K562 (cell line): ENCODE measurements around the gene HMCES. TPM values are rescaled to one million over a fixed set of nuclear protein-coding genes. Genes with fewer than 3 reads are reported as not detected.
"Not testable (repeated sequence)": the region's sequence is repeated elsewhere in the genome, so short reads cannot be mapped to it uniquely, and the experiment has no call there.

Experiments used
- ATAC-seq: fragments of 200-7000 bp; cut with Tn5 transposase; 3 replicates; pipeline ENCODE4 v1.9.1; 2020; ENCODE audit warnings: moderate library complexity
- BruUV-seq: library from RNA; stranded (reverse); fragments of 400-500 nt; replicated peaks from 2 replicates; lab custom pipeline; 2021; lab: Mats Ljungman, UMichigan
- CTCF ChIA-PET: fragments of 300-600 bp; formaldehyde crosslinking; extraction: SDS; loops from one replicate; lab custom pipeline; 2021; ENCODE audit warnings: low intra/inter-chr PET ratio; lab: Yijun Ruan, JAX
- POLR2A ChIA-PET: fragments of 300-600, 350-650 bp; sonication (Branson Sonifier 250); formaldehyde crosslinking; extraction: SDS; loops from one replicate; lab custom pipeline; 2021; ENCODE audit warnings: antibody characterized with exemption, inconsistent platforms; lab: Yijun Ruan, JAX
- DNase-seq, 4 experiments: peaks; one replicate each; pipeline versions ENCODE4 v3.0.0 to v3.0.0-alpha.2; 2011 to 2018; ENCODE audit warnings: low spot score in 3 of 4, mixed read lengths in 3 of 4; ENCODE audit errors: extremely low read depth in 1 of 4
- FAIRE-seq: peaks from 2 replicates; lab custom pipeline; 2011; peaks lifted over from hg19 to GRCh38; lab: Jason Lieb, UNC
- H2AFZ ChIP-seq: 2 replicates; pipeline ENCODE4 v1.6.0; 2011; ENCODE audit warnings: low read depth, low read length, control low read depth, inconsistent platforms
- H3K27ac ChIP-seq: fragments of 200-600 bp; 3 replicates; pipeline ENCODE4 v1.8.0; 2011; ENCODE audit warnings: low read depth, mild to moderate bottlenecking, control low read depth, inconsistent platforms, low read length, moderate library complexity, mixed read lengths; ENCODE audit errors: extremely low read depth
- H3K27me3 ChIP-seq, 2 experiments: fragments of 300-600 bp in 1 of 2; 2 replicates in 1 of 2; 3 replicates in 1 of 2; pipeline versions ENCODE4 v1.6.0 to v1.8.0; 2011; ENCODE audit warnings: inconsistent platforms in 2 of 2, low read length in 2 of 2, mild to moderate bottlenecking in 1 of 2, mixed read lengths in 1 of 2, moderate library complexity in 1 of 2; ENCODE audit not compliant: control insufficient read depth in 2 of 2, insufficient read depth in 2 of 2
- H3K36me3 ChIP-seq: fragments of 300-600 bp; 3 replicates; pipeline ENCODE4 v1.8.0; 2011; ENCODE audit warnings: mild to moderate bottlenecking, low read length, inconsistent platforms; ENCODE audit not compliant: control insufficient read depth, insufficient read depth
- H3K4me1 ChIP-seq, 2 experiments: fragments of 200-600 bp in 1 of 2; replicated peaks in 1 of 2; 2 replicates in 1 of 2; 3 replicates in 1 of 2; pipeline versions ENCODE4 v1.5.1 to v1.8.0; 2011; ENCODE audit warnings: inconsistent platforms in 2 of 2, low read length in 2 of 2, mild to moderate bottlenecking in 1 of 2, mixed read lengths in 1 of 2, moderate library complexity in 1 of 2; ENCODE audit not compliant: control insufficient read depth in 2 of 2, insufficient read depth in 2 of 2
- H3K4me2 ChIP-seq: 2 replicates; pipeline ENCODE4 v1.6.1; 2011; ENCODE audit warnings: low read length, control low read depth, inconsistent platforms, mixed read lengths; ENCODE audit not compliant: insufficient read depth
- H3K4me3 ChIP-seq: fragments of 200-600 bp; sonication (generic), shearing (Covaris generic); 2 replicates; pipeline ENCODE4 v1.5.1; 2016; ENCODE audit warnings: control low read depth, inconsistent platforms
- H3K79me2 ChIP-seq: fragments of 200-600 bp; 3 replicates; pipeline ENCODE4 v1.8.0; 2011; ENCODE audit warnings: low read length, inconsistent platforms; ENCODE audit not compliant: control insufficient read depth, insufficient read depth
- H3K9ac ChIP-seq, 2 experiments: 2 replicates each; pipeline versions ENCODE4 v1.6.0 to v1.6.1; 2011; ENCODE audit warnings: low read depth in 2 of 2, low read length in 2 of 2, control low read depth in 1 of 2, inconsistent platforms in 1 of 2, mild to moderate bottlenecking in 1 of 2, mixed read lengths in 1 of 2; ENCODE audit not compliant: insufficient read depth in 1 of 2
- H3K9me1 ChIP-seq: one replicate; pipeline ENCODE4 v1.6.0; 2011; ENCODE audit warnings: inconsistent platforms, mild to moderate bottlenecking, low read length, moderate library complexity; ENCODE audit not compliant: control insufficient read depth, insufficient read depth
- H3K9me3 ChIP-seq: replicated peaks from 2 replicates; pipeline ENCODE4 v1.5.1; 2011; ENCODE audit warnings: low read depth, low read length, inconsistent platforms; ENCODE audit not compliant: control insufficient read depth, insufficient read depth
- H4K20me1 ChIP-seq: replicated peaks from 2 replicates; pipeline ENCODE4 v1.6.1; 2011; ENCODE audit warnings: low read length, inconsistent platforms, mixed read lengths; ENCODE audit not compliant: control insufficient read depth, insufficient read depth
- LARP7 ChIP-seq: fragments of 450-650 bp; IDR thresholded peaks from 2 replicates; pipeline ENCODE4 v1.6.1; 2016
- MYBL2 ChIP-seq, 2 experiments: fragments of 450-650 bp in 1 of 2; sonication (generic) in 1 of 2; formaldehyde crosslinking in 1 of 2; IDR thresholded peaks; 2 replicates each; pipeline versions ENCODE4 v1.6.1 to v1.8.1; 2017 to 2022; ENCODE audit warnings: borderline replicate concordance in 1 of 2, inconsistent platforms in 1 of 2, low read depth in 1 of 2, mild to moderate bottlenecking in 1 of 2, missing genetic modification reagents in 1 of 2, moderate library complexity in 1 of 2
- PTRF ChIP-seq: fragments of 450-650 bp; IDR thresholded peaks from 2 replicates; pipeline ENCODE4 v1.6.1; 2016; ENCODE audit warnings: mild to moderate bottlenecking, missing genetic modification characterization, missing compliant biosample characterization
- TAF15 ChIP-seq: fragments of 200-400 bp; formaldehyde crosslinking; IDR thresholded peaks from 2 replicates; pipeline ENCODE4 v1.6.1; 2017; ENCODE audit warnings: mild to moderate bottlenecking, low read depth, low read length, moderate library complexity
- ZBTB34 ChIP-seq: fragments of 250-450 bp; sonication (Bioruptor Pico); IDR thresholded peaks from 2 replicates; pipeline ENCODE4 v1.8.0; 2021; ENCODE audit warnings: mild to moderate bottlenecking, moderate library complexity
- ZFPM2 ChIP-seq: fragments of 250-450 bp; sonication (Bioruptor Pico); IDR thresholded peaks from 2 replicates; pipeline ENCODE4 v1.5.1; 2022; ENCODE audit warnings: mild to moderate bottlenecking
- ZNF583 ChIP-seq: fragments of 250-450 bp; sonication (Bioruptor Pico); IDR thresholded peaks from 2 replicates; pipeline ENCODE4 v1.4.0; 2020
- WGBS: fragments of 100-300 bp; shearing (Covaris generic); methylation state at CpG from one replicate; pipeline ENCODE4 v1.1.6; 2016; ENCODE audit warnings: low coverage, mixed read lengths; ENCODE audit not compliant: insufficient coverage; ENCODE audit errors: missing lambda C conversion rate; 5-methylcytosine and 5-hydroxymethylcytosine counted together
- in situ Hi-C: fragments of 300-500 bp; cut with MboI; formaldehyde crosslinking; loops from 4 replicates; pipeline ENCODE4 v1.15.0; 2018; ENCODE audit warnings: inconsistent platforms, mixed read lengths
- intact Hi-C: fragments of 100-400 bp; cut with micrococcal nuclease; formaldehyde crosslinking; loops from 2 replicates; pipeline ENCODE4 v1.14.2; 2022
- polyA plus RNA-seq, 8 experiments: library from polyadenylated mRNA; depleted of rRNA in 4 of 8; stranded (reverse) in 5 of 8; unstranded in 3 of 8; fragments of >200 nt; fragmentation: Nextera tagmentation in 2 of 8; fragmentation: Illumina TruSeq in 1 of 8; extraction: Ambion mirVana in 2 of 8; extraction: Trizol in 1 of 8; gene quantifications; 2 replicates each; pipeline versions ENCODE4 v1.2.1 to v1.2.3, GENCODE V29; 2011 to 2014; ENCODE audit warnings: inconsistent platforms in 1 of 8, missing spikeins in 1 of 8
- total RNA-seq, 7 experiments: library from RNA; depleted of rRNA in 6 of 7; stranded (reverse); fragments of >200 nt in 6 of 7; fragmentation: Illumina TruSeq in 2 of 7; extraction: Trizol in 2 of 7; gene quantifications; 2 replicates each; pipeline versions ENCODE4 v1.2.1 to v1.2.3, GENCODE V29; 2011 to 2021; ENCODE audit warnings: low replicate concordance in 1 of 7
- TF ChIP-seq, protein P1 (sequence below): sonication (generic); formaldehyde crosslinking; IDR thresholded peaks from 2 replicates; pipeline ENCODE4 v1.8.0; 2022; ENCODE audit warnings: missing genetic modification reagents, mild to moderate bottlenecking, borderline replicate concordance
- TF ChIP-seq, protein P2 (sequence below), 2 experiments: fragments of 450-650 bp; IDR thresholded peaks; 2 replicates each; pipeline ENCODE4 v1.6.1; 2016

Gene HMCES
- total and polyA plus RNA-seq, 9 of the 15 experiments (the other 6 are each of a cell fraction or from before 2014, with no cell fraction given) = 18.8 to 45.3 (median 24.8) TPM

DNA sequence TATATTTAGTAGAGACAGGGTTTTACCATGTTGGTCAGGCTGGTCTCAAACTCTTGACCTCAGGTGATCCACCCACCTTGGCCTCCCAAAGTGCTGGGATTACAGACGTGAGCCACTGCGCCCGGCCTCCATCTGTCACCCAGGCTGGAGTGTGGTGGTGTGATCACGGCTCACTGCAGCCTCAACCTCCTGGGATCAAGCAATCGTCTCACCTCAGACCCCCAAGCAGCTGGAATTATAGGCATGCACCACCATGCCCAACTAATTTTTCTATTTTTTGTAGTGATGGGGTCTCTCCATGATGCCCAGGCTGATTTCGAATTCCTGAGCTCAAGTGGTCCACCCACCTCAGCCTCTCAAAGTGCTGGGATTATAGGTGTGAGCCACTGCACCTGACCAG is 13.7 kb upstream of the HMCES start:
- intact Hi-C loops, CTCF ChIA-PET, H2AFZ ChIP-seq, H3K4me2 ChIP-seq, ATAC-seq, H3K9me3 ChIP-seq, H3K4me1 ChIP-seq, DNase-seq, H3K79me2 ChIP-seq, H4K20me1 ChIP-seq, H3K4me3 ChIP-seq, in situ Hi-C loops, H3K9ac ChIP-seq, H3K9me1 ChIP-seq, H3K27me3 ChIP-seq, FAIRE-seq, BruUV-seq, H3K27ac ChIP-seq: not testable (repeated sequence)
- WGBS = 100% methylated on average over 6 of the region's 6 CpGs
- peaks cover 87% of the 10 kb centered on the region for H3K36me3 ChIP-seq
- POLR2A ChIA-PET = interaction anchor here (0.8 to 3.1 kb wide), 3 partner anchors 9 to 15 kb away, joined by 3 to 20 read pairs (median 6); no protein-coding TSS in a partner anchor

- ATAC-seq = no peak
- no TSS peak for BruUV-seq
- Histone ChIP-seq H3K4me2 (no peak overlapping the region), H3K9ac (no peak overlapping the region), H3K9me1 (no peaks in the 10 kb centered on the region), H4K20me1 (no peaks in the 10 kb centered on the region), H3K4me1 (no peaks in the 10 kb centered on the region), H3K36me3 (peaks cover 87% of the 10 kb centered on the region), H3K27me3 (no peaks in the 10 kb centered on the region), H3K9me3 (no peaks in the 10 kb centered on the region), H3K4me3 (no peak overlapping the region), H2AFZ (no peak overlapping the region), H3K27ac (no peak overlapping the region), H3K79me2 (no peaks in the 10 kb centered on the region)
- no peak for FAIRE-seq
- in situ Hi-C loops (no loop called here), intact Hi-C loops (no loop called here)
- POLR2A ChIA-PET = interaction anchor here (0.9 to 3.1 kb wide), 3 partner anchors 11 to 21 kb away, joined by 3 to 20 read pairs (median 3); no protein-coding TSS in a partner anchor
- peak in 1 of 4 experiments; percentile 4 for DNase-seq
- 85% methylated on average over 4 of the region's 4 CpGs for WGBS
- CTCF ChIA-PET = no interaction called here
- TF ChIP-seq ZFPM2 (CRISPR knock-in tag) (no peak), ZBTB34 (no peak), ZNF583 (CRISPR knock-in tag) (no peak), LARP7 (no peak), PTRF (tag) (no peak), MYBL2 (IDR thresholded peaks at IDR 0.05; ENCODE audit: low read depth) (no peak), MYBL2 (CRISPR knock-in tag; IDR thresholded peaks at IDR 0.05; ENCODE audit: borderline replicate concordance) (no peak), TAF15 (no peak)
- TF ChIP-seq, protein P1, sequence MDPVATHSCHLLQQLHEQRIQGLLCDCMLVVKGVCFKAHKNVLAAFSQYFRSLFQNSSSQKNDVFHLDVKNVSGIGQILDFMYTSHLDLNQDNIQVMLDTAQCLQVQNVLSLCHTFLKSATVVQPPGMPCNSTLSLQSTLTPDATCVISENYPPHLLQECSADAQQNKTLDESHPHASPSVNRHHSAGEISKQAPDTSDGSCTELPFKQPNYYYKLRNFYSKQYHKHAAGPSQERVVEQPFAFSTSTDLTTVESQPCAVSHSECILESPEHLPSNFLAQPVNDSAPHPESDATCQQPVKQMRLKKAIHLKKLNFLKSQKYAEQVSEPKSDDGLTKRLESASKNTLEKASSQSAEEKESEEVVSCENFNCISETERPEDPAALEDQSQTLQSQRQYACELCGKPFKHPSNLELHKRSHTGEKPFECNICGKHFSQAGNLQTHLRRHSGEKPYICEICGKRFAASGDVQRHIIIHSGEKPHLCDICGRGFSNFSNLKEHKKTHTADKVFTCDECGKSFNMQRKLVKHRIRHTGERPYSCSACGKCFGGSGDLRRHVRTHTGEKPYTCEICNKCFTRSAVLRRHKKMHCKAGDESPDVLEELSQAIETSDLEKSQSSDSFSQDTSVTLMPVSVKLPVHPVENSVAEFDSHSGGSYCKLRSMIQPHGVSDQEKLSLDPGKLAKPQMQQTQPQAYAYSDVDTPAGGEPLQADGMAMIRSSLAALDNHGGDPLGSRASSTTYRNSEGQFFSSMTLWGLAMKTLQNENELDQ = no peak
- TF ChIP-seq, protein P2, sequence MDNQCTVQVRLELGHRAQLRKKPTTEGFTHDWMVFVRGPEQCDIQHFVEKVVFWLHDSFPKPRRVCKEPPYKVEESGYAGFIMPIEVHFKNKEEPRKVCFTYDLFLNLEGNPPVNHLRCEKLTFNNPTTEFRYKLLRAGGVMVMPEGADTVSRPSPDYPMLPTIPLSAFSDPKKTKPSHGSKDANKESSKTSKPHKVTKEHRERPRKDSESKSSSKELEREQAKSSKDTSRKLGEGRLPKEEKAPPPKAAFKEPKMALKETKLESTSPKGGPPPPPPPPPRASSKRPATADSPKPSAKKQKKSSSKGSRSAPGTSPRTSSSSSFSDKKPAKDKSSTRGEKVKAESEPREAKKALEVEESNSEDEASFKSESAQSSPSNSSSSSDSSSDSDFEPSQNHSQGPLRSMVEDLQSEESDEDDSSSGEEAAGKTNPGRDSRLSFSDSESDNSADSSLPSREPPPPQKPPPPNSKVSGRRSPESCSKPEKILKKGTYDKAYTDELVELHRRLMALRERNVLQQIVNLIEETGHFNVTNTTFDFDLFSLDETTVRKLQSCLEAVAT (IDR thresholded peaks at IDR 0.05) = no peak
These were observed 12.0 kb upstream of the HMCES start for GRCh38 chr3:129266651-129267050.
